Raji (cell line): ENCODE data around the gene NT5DC4.

Experiments
- POLR2A ChIP-seq: IDR thresholded peaks from 2 replicates; pipeline ENCODE4 v1.6.1; 2011; ENCODE audit warnings: low read depth, low read length, control low read depth; ENCODE audit not compliant: insufficient read depth

Gene NT5DC4

GRCh38 chr2:112691881-112692281 lies 28.9 kb upstream of the NT5DC4 start:
- TF ChIP-seq POLR2A: no peak

GRCh38 chr2:112692495-112692911 lies 28.3 kb upstream of the NT5DC4 start:
- no peak for TF ChIP-seq POLR2A

DNA sequence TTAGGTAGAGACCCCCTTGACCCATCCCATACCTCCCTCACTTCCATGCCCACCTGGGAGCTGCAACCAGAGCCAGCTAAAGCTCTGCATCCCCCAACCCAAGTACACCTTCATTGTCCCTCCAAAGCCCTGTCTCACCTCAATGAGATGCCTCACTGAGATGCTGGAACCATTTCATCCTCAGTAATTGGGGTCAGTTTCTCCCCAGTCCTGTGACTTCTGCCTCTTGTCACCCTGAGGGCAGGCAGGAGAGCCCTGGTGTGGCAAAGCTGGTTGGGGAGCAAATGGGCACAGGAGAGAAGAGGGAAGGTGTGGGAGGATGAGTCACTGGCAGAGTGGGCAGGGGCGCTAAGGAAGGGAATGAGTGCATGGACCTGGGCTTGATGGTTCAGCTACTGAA lies 27.9 kb upstream of the NT5DC4 start:
- no peak for TF ChIP-seq POLR2A

DNA sequence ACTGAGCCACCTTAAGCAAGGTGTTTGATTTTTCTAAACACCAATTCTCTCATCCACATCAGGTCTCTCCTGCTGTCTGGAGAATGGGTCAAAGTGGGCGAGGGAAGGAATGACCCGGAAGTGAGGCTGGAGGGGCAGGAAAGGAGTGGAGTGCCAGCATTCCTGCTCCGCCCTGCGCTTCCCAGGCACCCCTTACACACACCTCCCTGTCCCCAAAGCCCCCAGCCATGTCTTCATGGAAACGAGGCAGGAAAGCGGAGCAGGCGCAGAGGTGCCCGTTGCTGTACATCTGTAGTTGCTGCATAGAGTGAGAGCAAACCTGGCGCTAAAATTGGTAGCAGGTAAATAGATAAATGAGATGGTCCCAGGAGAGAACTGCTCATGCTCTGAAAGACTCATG lies 27.2 kb upstream of the NT5DC4 start:
- TF ChIP-seq POLR2A: no peak

DNA sequence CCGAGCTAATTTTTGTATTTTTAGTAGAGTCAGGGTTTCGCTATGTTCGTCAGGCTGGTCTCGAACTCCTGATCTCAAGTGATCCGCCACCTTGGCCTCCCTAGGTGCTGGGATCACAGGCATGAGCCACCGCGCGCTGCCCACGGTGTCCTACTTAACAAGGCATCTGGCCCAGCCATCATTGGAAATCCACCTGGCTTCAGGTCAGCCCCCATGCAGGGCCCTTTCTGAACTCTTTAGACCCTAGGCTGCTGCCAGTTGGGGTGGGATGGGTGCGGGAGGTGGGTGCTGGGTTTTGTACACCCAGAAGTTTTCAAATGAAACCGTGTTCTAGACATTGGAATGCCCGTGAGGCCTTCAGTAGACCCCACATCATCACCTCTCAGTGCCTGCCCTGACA lies 26.6 kb upstream of the NT5DC4 start:
- no peak for TF ChIP-seq POLR2A

DNA sequence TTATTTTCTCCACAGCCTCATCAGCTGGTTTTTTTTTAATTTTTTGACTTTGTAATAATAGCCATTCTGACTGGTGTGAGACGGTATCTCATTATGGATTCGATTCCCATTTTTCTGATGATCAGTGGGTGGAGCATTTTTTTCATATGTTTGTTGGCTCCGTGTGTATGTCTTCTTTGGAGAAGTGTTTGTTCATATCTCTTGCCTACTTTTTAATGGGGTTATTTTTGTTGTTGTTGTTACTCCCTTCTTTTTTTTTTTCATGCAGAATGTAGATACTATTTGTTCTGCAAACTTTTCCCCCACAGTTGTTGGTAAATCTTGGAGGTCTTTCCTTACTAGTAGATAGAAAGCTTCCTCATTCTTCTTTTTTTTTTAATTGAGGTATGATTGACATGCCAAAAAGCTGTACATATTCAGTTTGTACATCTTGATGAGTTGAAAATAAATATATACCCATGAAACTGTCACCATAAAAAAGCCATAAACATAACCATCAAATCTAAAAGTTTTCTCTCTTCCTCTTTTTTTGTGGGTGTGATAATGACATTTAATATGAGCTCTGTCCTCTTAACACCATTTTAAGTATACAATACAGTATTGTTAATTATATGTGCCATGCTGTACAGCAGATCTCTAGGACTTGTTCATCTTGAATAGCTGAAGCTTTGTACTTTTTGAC lies 21.8 kb upstream of the NT5DC4 start:
- no peak for TF ChIP-seq POLR2A

DNA sequence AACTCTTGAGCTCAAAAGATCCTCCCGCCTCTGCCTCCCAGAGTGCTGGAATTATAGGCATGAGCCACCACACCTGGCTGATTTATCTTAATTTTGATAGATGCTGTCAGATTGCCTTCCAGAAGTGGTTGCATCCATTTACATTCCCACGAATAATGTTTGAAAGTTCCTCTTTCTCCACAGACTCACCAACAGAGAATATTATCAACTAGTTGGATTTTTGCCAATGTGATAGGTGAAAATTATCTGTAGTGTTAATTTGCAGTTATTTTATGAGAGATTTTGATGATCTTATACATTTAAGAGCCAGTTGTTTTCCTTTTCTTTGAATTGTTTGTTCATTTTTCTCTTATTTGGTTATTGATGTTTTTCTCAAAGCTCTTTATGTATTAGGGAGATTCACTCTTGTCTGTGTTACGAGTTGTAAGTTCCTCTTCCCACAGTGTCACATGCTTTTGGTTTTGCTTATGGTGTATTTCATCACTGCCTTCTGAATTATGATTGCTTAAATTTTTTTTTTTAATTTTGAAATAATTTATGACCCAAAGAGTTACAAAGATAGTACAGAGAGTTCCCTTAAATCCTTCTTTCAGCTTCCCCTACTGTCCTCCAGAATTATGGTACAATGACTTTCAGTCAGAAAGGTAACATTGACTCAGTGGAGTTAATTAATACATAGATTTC lies 20.7 kb upstream of the NT5DC4 start:
- TF ChIP-seq POLR2A: no peak

GRCh38 chr2:112701052-112701451 lies 19.8 kb upstream of the NT5DC4 start:
- no peak for TF ChIP-seq POLR2A

- TF ChIP-seq POLR2A: no peak
Observed at GRCh38 chr2:112703684-112704083, 17.1 kb upstream of the NT5DC4 start.

- TF ChIP-seq POLR2A: no peak
Observed at GRCh38 chr2:112705575-112705974, 15.2 kb upstream of the NT5DC4 start.

DNA sequence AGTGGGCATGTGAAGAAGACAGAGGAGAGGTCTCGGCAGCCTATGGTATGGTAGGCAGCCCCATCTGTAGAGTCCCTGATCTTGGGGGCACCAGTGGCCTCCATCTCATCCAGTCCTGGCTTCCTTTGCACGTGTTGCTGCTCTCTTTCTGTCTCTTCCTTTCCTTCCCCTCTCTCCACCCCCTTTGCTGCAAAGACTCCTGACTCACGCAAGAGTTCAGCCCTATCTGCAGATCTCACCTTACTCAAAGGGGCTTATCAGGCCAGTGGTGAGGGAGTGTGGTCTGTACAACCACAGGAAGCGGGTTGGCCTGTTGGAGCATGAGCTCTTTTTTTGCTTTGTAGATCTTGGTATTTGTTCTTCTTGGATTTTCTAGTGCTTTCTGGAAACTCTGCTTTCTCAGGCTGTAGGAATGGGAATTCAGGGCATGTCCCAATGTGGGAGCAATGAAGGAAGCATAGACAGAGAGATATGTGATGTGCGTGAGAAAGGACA lies 14.6 kb upstream of the NT5DC4 start:
- no peak for TF ChIP-seq POLR2A

- TF ChIP-seq POLR2A: no peak
Observed at GRCh38 chr2:112708968-112709367, 11.9 kb upstream of the NT5DC4 start.

GRCh38 chr2:112709703-112710102 lies 11.1 kb upstream of the NT5DC4 start:
- no peak for TF ChIP-seq POLR2A

- no peak for TF ChIP-seq POLR2A
Observed at GRCh38 chr2:112710956-112711750, 9.7 kb upstream of the NT5DC4 start.

DNA sequence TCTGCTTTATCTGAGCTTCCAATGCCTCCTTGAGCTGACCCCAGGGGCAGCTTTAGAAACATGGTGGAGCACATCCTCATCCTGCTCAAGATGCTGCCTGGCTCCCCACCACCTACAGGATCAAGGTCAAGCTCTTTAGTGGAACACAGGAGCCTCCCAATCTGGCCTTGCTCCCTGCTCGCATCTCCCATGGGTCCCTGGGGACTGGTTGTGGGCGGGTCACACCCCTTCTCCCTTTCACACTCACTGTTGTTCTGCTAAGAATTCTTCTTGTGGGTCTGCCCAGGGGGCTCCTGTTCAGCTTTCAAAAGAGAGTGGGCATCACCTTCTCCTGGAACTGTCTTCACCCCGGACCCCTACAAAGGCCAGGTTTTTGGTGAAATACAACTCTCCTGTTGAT lies 8.4 kb upstream of the NT5DC4 start:
- no peak for TF ChIP-seq POLR2A
